A549 (cell line): ENCODE data around the gene CCDC43. TPM values are rescaled to one million over a fixed set of nuclear protein-coding genes. Genes with fewer than 3 reads are reported as not detected.

Source experiments
- ATAC-seq, 2 experiments: fragments of 200-7000 bp in 1 of 2; fragments of >200 bp in 1 of 2; cut with Nextera tagmentation in 1 of 2; cut with Tn5 transposase in 1 of 2; 3 replicates each; pipeline versions ENCODE4 v1.8.0 to v1.9.1; 2018 to 2020; ENCODE audit warnings: mild to moderate bottlenecking in 1 of 2, moderate library complexity in 1 of 2
- CTCF ChIA-PET: fragments of 300-600 bp; sonication (Branson Sonifier 250); formaldehyde crosslinking; extraction: SDS; loops from one replicate; lab custom pipeline; 2021; ENCODE audit warnings: antibody characterized with exemption, inconsistent platforms; lab: Yijun Ruan, JAX
- POLR2A ChIA-PET: fragments of 350-600 bp; formaldehyde crosslinking; extraction: SDS; loops from one replicate; lab custom pipeline; 2021; ENCODE audit warnings: antibody characterized with exemption, inconsistent platforms; lab: Yijun Ruan, JAX
- DNase-seq, 2 experiments: peaks; one replicate each; pipeline versions ENCODE4 v3.0.0 to v3.0.0-alpha.2; 2011 to 2016; ENCODE audit warnings: low read depth in 1 of 2, low spot score in 1 of 2
- FAIRE-seq: peaks from 2 replicates; lab custom pipeline; 2011; peaks lifted over from hg19 to GRCh38; lab: Jason Lieb, UNC
- H3K27ac ChIP-seq, 2 experiments: fragments of >200 bp; sonication (Bioruptor Twin); formaldehyde crosslinking; 3 replicates each; pipeline ENCODE4 v1.5.1; 2016 to 2017
- H3K4me1 ChIP-seq: fragments of >200 bp; sonication (Bioruptor Twin); formaldehyde crosslinking; 3 replicates; pipeline ENCODE4 v1.6.1; 2016
- H3K4me2 ChIP-seq: fragments of >200 bp; sonication (Bioruptor Twin); formaldehyde crosslinking; 3 replicates; pipeline ENCODE4 v1.6.1; 2016
- H3K4me3 ChIP-seq: fragments of >200 bp; sonication (Bioruptor Twin); formaldehyde crosslinking; 3 replicates; pipeline ENCODE4 v1.5.1; 2016
- H3K9me3 ChIP-seq: fragments of >200 bp; sonication (Bioruptor Twin); formaldehyde crosslinking; 3 replicates; pipeline ENCODE4 v1.6.1; 2016
- CBX8 ChIP-seq: fragments of 200-600 bp; sonication (generic); IDR thresholded peaks from 2 replicates; pipeline ENCODE4 v1.6.1; 2016
- CEBPB ChIP-seq, 2 experiments: fragments of >200 bp in 1 of 2; sonication (Bioruptor Twin) in 1 of 2; formaldehyde crosslinking in 1 of 2; IDR thresholded peaks; 2 replicates each; pipeline ENCODE4 v1.6.1; 2012 to 2016
- EHF ChIP-seq: fragments of 250-450 bp; sonication (Bioruptor Pico); IDR thresholded peaks from 2 replicates; pipeline ENCODE4 v1.5.0; 2020; ENCODE audit warnings: mild to moderate bottlenecking
- EHMT2 ChIP-seq: fragments of 200-600 bp; sonication (generic); IDR thresholded peaks from 2 replicates; pipeline ENCODE4 v1.6.1; 2016; ENCODE audit warnings: antibody characterized with exemption, low read depth, mild to moderate bottlenecking, moderate library complexity
- ESRRA ChIP-seq: fragments of 150-350 bp; IDR thresholded peaks from 2 replicates; pipeline ENCODE4 v1.6.1; 2014; ENCODE audit warnings: mild to moderate bottlenecking, low read length, borderline replicate concordance
- FOSB ChIP-seq: fragments of 250-450 bp; sonication (Bioruptor Pico); IDR thresholded peaks from 2 replicates; pipeline ENCODE4 v1.5.0; 2020; ENCODE audit warnings: mild to moderate bottlenecking, moderate library complexity
- FOSL2 ChIP-seq, 2 experiments: fragments of 450-650 bp in 1 of 2; fragments of >200 bp in 1 of 2; sonication (Bioruptor Twin) in 1 of 2; formaldehyde crosslinking; IDR thresholded peaks; 2 replicates each; pipeline versions ENCODE4 v1.5.0 to v1.6.1; 2016 to 2020; ENCODE audit warnings: mild to moderate bottlenecking in 1 of 2, moderate library complexity in 1 of 2
- FOXS1 ChIP-seq: fragments of 250-450 bp; sonication (Bioruptor Pico); IDR thresholded peaks from 2 replicates; pipeline ENCODE4 v1.5.0; 2020; ENCODE audit warnings: mild to moderate bottlenecking, moderate library complexity
- GATA3 ChIP-seq: IDR thresholded peaks from 2 replicates; pipeline ENCODE4 v1.6.1; 2012; ENCODE audit warnings: borderline replicate concordance
- HEYL ChIP-seq: fragments of 250-450 bp; sonication (Bioruptor Pico); IDR thresholded peaks from 2 replicates; pipeline ENCODE4 v1.8.0; 2021; ENCODE audit warnings: mild to moderate bottlenecking, moderate library complexity
- HOXB13 ChIP-seq: fragments of 250-450 bp; sonication (Bioruptor Pico); IDR thresholded peaks from 2 replicates; pipeline ENCODE4 v1.5.0; 2020; ENCODE audit warnings: low read depth, mild to moderate bottlenecking, moderate library complexity
- JUN ChIP-seq, 2 experiments: fragments of >200 bp; sonication (Bioruptor Twin); formaldehyde crosslinking; IDR thresholded peaks; 2 replicates in 1 of 2; 3 replicates in 1 of 2; pipeline ENCODE4 v1.6.1; 2016 to 2017
- JUNB ChIP-seq: fragments of >200 bp; sonication (Bioruptor Twin); formaldehyde crosslinking; IDR thresholded peaks from 2 replicates; pipeline ENCODE4 v1.6.1; 2016
- KDM1A ChIP-seq: fragments of 200-600 bp; sonication (generic); IDR thresholded peaks from 2 replicates; pipeline ENCODE4 v1.6.1; 2016; ENCODE audit warnings: low read depth, mild to moderate bottlenecking
- MAX ChIP-seq: IDR thresholded peaks from 2 replicates; pipeline ENCODE4 v1.6.1; 2012
- MAZ ChIP-seq: fragments of 150-350 bp; IDR thresholded peaks from 2 replicates; pipeline ENCODE4 v1.6.1; 2014; ENCODE audit warnings: antibody characterized with exemption, low read depth, low read length, borderline replicate concordance
- PHF8 ChIP-seq: fragments of 200-600 bp; sonication (generic); IDR thresholded peaks from 2 replicates; pipeline ENCODE4 v1.6.1; 2016; ENCODE audit warnings: low read depth, mild to moderate bottlenecking, antibody characterized with exemption, moderate library complexity, borderline replicate concordance
- POLR2AphosphoS2 ChIP-seq: conservative IDR thresholded peaks from 2 replicates; pipeline ENCODE4 v1.6.1; 2012; ENCODE audit warnings: low read length, improper control_type of control experiment, inconsistent platforms
- RCOR1 ChIP-seq: fragments of 150-350 bp; IDR thresholded peaks from 2 replicates; pipeline ENCODE4 v1.6.1; 2014; ENCODE audit warnings: antibody characterized with exemption, low read length, low read depth
- RFX5 ChIP-seq: fragments of 450-650 bp; IDR thresholded peaks from 2 replicates; pipeline ENCODE4 v1.7.1; 2014; ENCODE audit warnings: antibody characterized with exemption, mild to moderate bottlenecking, moderate library complexity
- TFCP2L1 ChIP-seq: fragments of 250-450 bp; sonication (Bioruptor Pico); IDR thresholded peaks from 2 replicates; pipeline ENCODE4 v1.5.0; 2021; ENCODE audit warnings: mild to moderate bottlenecking
- TP53 ChIP-seq: fragments of 250-450 bp; sonication (Bioruptor Pico); IDR thresholded peaks from 2 replicates; pipeline ENCODE4 v1.5.0; 2021; ENCODE audit warnings: mild to moderate bottlenecking, moderate library complexity
- ZC3H11A ChIP-seq: fragments of 450-650 bp; IDR thresholded peaks from 2 replicates; pipeline ENCODE4 v1.6.1; 2014; ENCODE audit warnings: antibody characterized with exemption, mild to moderate bottlenecking
- ZFP36 ChIP-seq: fragments of 450-650 bp; IDR thresholded peaks from 2 replicates; pipeline ENCODE4 v1.6.1; 2014; ENCODE audit warnings: borderline replicate concordance; ENCODE audit not compliant: partially characterized antibody
- WGBS: methylation state at CpG from one replicate; pipeline ENCODE4 v1.1.6; 2017; ENCODE audit errors: missing lambda C conversion rate; 5-methylcytosine and 5-hydroxymethylcytosine counted together
- polyA plus RNA-seq, 4 experiments: library from polyadenylated mRNA; depleted of rRNA in 3 of 4; stranded (reverse); fragments of >200 nt; fragmentation: RNase III in 1 of 4; extraction: RNeasy Plus Mini Kit Qiagen cat#74134 plus additional on column Dnase treatment in 1 of 4; gene quantifications; 2 replicates in 3 of 4; 3 replicates in 1 of 4; pipeline ENCODE4 v1.2.3, GENCODE V29; 2011 to 2017
- TF ChIP-seq, protein P1 (sequence below): fragments of 250-450 bp; sonication (Bioruptor Pico); IDR thresholded peaks from 2 replicates; pipeline ENCODE4 v1.5.0; 2020; ENCODE audit warnings: low read depth, mild to moderate bottlenecking, moderate library complexity
- TF ChIP-seq, protein P2 (sequence below): fragments of 450-650 bp; IDR thresholded peaks from 2 replicates; pipeline ENCODE4 v1.6.1; 2014; ENCODE audit warnings: antibody characterized with exemption

The CCDC43 gene
- polyA plus RNA-seq, 2 of the 4 experiments (the other 2 are of a cell fraction): 34.3 to 37.3 TPM

- ChIA-PET POLR2A (no interaction called here), CTCF (interaction anchor here (1.7 to 3.2 kb wide), 4 partner anchors 10 to 141 kb away, joined by 3 to 13 read pairs (median 10); no protein-coding TSS in a partner anchor)
- Histone ChIP-seq H3K4me3 (no peak overlapping the region), H3K27ac (no peak overlapping the region), H3K4me2 (no peak overlapping the region), H3K4me1 (no peaks in the 10 kb centered on the region), H3K9me3 (no peaks in the 10 kb centered on the region)
- peak in 1 of 2 experiments; percentile 9; a peak in 1 of 6 replicates for ATAC-seq
- no peak for DNase-seq
- WGBS: 86% methylated on average over 3 of the region's 3 CpGs
- TF ChIP-seq, protein P1, sequence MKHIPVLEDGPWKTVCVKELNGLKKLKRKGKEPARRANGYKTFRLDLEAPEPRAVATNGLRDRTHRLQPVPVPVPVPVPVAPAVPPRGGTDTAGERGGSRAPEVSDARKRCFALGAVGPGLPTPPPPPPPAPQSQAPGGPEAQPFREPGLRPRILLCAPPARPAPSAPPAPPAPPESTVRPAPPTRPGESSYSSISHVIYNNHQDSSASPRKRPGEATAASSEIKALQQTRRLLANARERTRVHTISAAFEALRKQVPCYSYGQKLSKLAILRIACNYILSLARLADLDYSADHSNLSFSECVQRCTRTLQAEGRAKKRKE (CRISPR knock-in tag): no peak
- TF ChIP-seq EHF (CRISPR knock-in tag): no peak
- TF ChIP-seq PHF8: no peak
- TF ChIP-seq ESRRA: no peak
- TF ChIP-seq ZC3H11A: no peak
- TF ChIP-seq CEBPB (IDR thresholded peaks at IDR 0.05): no peak
- TF ChIP-seq FOXS1 (CRISPR knock-in tag): no peak
- TF ChIP-seq MAZ: no peak
- no peak for TF ChIP-seq EHMT2
- no peak for TF ChIP-seq HOXB13 (CRISPR knock-in tag)
- no peak for TF ChIP-seq TP53 (CRISPR knock-in tag)
- no peak for TF ChIP-seq GATA3
- TF ChIP-seq ZFP36: no peak
- TF ChIP-seq, protein P2, sequence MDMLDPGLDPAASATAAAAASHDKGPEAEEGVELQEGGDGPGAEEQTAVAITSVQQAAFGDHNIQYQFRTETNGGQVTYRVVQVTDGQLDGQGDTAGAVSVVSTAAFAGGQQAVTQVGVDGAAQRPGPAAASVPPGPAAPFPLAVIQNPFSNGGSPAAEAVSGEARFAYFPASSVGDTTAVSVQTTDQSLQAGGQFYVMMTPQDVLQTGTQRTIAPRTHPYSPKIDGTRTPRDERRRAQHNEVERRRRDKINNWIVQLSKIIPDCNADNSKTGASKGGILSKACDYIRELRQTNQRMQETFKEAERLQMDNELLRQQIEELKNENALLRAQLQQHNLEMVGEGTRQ: no peak
- no peak for TF ChIP-seq JUN (IDR thresholded peaks at IDR 0.05)
- TF ChIP-seq FOSL2 (IDR thresholded peaks at IDR 0.05): no peak
- no peak for TF ChIP-seq FOSL2 (CRISPR knock-in tag; IDR thresholded peaks at IDR 0.05)
- no peak for TF ChIP-seq JUNB
- no peak for TF ChIP-seq FOSB (CRISPR knock-in tag)
- TF ChIP-seq MAX: no peak
- TF ChIP-seq KDM1A: no peak
- TF ChIP-seq, all 56 proteins: peak for 0
- no peak for FAIRE-seq
These were observed 48.8 kb upstream of the CCDC43 start for GRCh38 chr17:44738214-44738906.

DNA sequence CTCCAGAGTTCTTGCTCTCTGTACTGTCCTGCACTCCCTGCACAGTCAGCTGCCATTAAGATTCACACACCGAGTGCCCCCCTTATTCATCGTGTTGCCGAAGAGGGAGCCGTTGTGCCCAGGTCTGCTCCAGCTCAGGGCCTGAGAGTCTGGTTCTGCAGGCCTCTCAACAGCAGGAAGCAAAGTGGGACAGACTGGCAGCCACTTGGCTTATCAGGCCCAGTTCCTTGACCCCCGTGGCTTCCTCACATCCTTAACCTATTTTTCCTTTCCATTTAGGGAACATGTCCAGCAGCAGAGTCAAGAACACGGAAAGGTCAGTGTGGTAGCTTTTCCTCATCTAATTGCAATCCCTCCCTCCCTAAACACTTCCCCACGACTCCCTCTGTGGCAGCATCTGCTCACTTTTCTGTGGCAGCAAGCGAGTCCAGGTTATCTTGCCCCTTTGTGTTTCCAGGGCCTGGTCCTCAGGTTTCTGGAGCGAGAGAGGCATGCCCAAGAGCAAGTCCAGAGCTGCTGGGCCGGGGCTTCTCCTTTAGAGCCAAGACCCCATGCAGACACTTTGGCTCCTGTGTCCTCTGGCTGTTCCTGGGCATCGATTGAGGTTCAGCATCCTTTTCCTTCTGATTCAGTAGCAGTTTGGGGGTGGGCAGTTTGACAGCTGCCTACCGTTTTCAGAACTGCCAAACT, 47.1 kb upstream of the CCDC43 start:
- no peak overlapping the region for H3K4me2 ChIP-seq
- H3K4me1 ChIP-seq: no peaks in the 10 kb centered on the region
- no peak for FAIRE-seq
- CTCF ChIA-PET: interaction anchor here (1.1 to 3.2 kb wide), 12 partner anchors 12 to 362 kb away, joined by 3 to 13 read pairs (median 4); partner anchors contain the start of gene MEIOC
- no peak overlapping the region for H3K27ac ChIP-seq
- no peaks in the 10 kb centered on the region for H3K9me3 ChIP-seq
- DNase-seq: no peak
- no peak for TF ChIP-seq KDM1A
- no peak for TF ChIP-seq CBX8
- TF ChIP-seq, protein P1 (CRISPR knock-in tag): no peak
- TF ChIP-seq POLR2AphosphoS2: no peak
- TF ChIP-seq FOSL2 (IDR thresholded peaks at IDR 0.05): no peak
- no peak for TF ChIP-seq FOSL2 (CRISPR knock-in tag; IDR thresholded peaks at IDR 0.05)
- no peak for TF ChIP-seq PHF8
- no peak for TF ChIP-seq ZC3H11A
- TF ChIP-seq TFCP2L1: no peak
- TF ChIP-seq, protein P2: no peak
- no peak for TF ChIP-seq RCOR1
- TF ChIP-seq RFX5: no peak
- no peak for TF ChIP-seq CEBPB (IDR thresholded peaks at IDR 0.05)
- no peak for TF ChIP-seq MAX
- TF ChIP-seq HEYL (CRISPR knock-in tag): no peak
- TF ChIP-seq, all 56 proteins: peak for 0
- 87% methylated on average over 12 of the region's 12 CpGs for WGBS
- no peak for ATAC-seq
- no peak overlapping the region for H3K4me3 ChIP-seq
- POLR2A ChIA-PET: no interaction called here
